Naive thymus-derived CD4-positive, alpha-beta T cell (primary cell): ENCODE data around the gene CKS2. TPM values are rescaled to one million over a fixed set of nuclear protein-coding genes. Genes with fewer than 3 reads are reported as not detected.

Experiments
- ATAC-seq: fragments of 150-1000 bp; cut with Tn5 transposase; 2 replicates; pipeline ENCODE4 v1.10.0; 2021; ENCODE audit warnings: mild to moderate bottlenecking, moderate library complexity
- CTCF ChIA-PET: fragments of 350-600 bp; sonication (Branson Sonifier 250); formaldehyde crosslinking; loops from one replicate; lab custom pipeline; 2021; ENCODE audit warnings: antibody characterized with exemption; lab: Charles Lee
- POLR2A ChIA-PET: fragments of 350-600 bp; sonication (Branson Sonifier 250); formaldehyde crosslinking; loops from one replicate; lab custom pipeline; 2021; ENCODE audit warnings: antibody characterized with exemption, inconsistent platforms; lab: Charles Lee
- DNase-seq, 9 donors: peaks; one replicate each; pipeline versions ENCODE4 v3.0.0 to v3.0.0-alpha.2; 2020 to 2022; ENCODE audit warnings: mixed read lengths in 1 of 9
- H3K27ac ChIP-seq: one replicate; pipeline ENCODE4 v1.7.0; 2013; ENCODE audit warnings: mild to moderate bottlenecking, low read depth, low read length, moderate library complexity
- H3K27me3 ChIP-seq, 2 donors: one replicate each; pipeline ENCODE4 v1.7.0; 2013; ENCODE audit warnings: low read length in 2 of 2, mild to moderate bottlenecking in 2 of 2, moderate library complexity in 2 of 2; ENCODE audit not compliant: control insufficient read depth in 2 of 2, insufficient read depth in 2 of 2
- H3K36me3 ChIP-seq, 3 experiments: 1 replicate in 2 of 3; 2 replicates in 1 of 3; pipeline ENCODE4 v1.7.0; 2013; ENCODE audit warnings: low read length in 3 of 3, mild to moderate bottlenecking in 3 of 3, moderate library complexity in 1 of 3; ENCODE audit not compliant: insufficient read depth in 3 of 3, control insufficient read depth in 2 of 3
- H3K4me1 ChIP-seq, 2 donors: one replicate each; pipeline ENCODE4 v1.7.0; 2013; ENCODE audit warnings: low read length in 2 of 2, mild to moderate bottlenecking in 2 of 2, moderate library complexity in 1 of 2; ENCODE audit not compliant: control insufficient read depth in 2 of 2, insufficient read depth in 2 of 2
- H3K4me3 ChIP-seq: 2 replicates; pipeline ENCODE4 v1.7.0; 2013; ENCODE audit warnings: mild to moderate bottlenecking, low read length
- H3K9me3 ChIP-seq, 3 experiments: 1 replicate in 2 of 3; 2 replicates in 1 of 3; pipeline ENCODE4 v1.7.0; 2013; ENCODE audit warnings: low read length in 3 of 3; ENCODE audit not compliant: control insufficient read depth in 2 of 3
- H3K27ac Mint-ChIP-seq, 9 donors: one replicate each; pipeline ENCODE4 v1.8.0; 2020 to 2022; ENCODE audit warnings: mixed read lengths in 9 of 9, mild to moderate bottlenecking in 8 of 9, moderate library complexity in 5 of 9, inconsistent platforms in 2 of 9
- H3K27me3 Mint-ChIP-seq, 5 donors: one replicate each; pipeline ENCODE4 v1.8.0; 2021 to 2022; ENCODE audit warnings: mixed read lengths in 5 of 5, mild to moderate bottlenecking in 1 of 5
- H3K36me3 Mint-ChIP-seq, 5 donors: one replicate each; pipeline ENCODE4 v1.8.0; 2020 to 2022; ENCODE audit warnings: mixed read lengths in 5 of 5, mild to moderate bottlenecking in 3 of 5, inconsistent platforms in 1 of 5
- H3K4me1 Mint-ChIP-seq, 7 donors: one replicate each; pipeline ENCODE4 v1.8.0; 2020 to 2022; ENCODE audit warnings: mixed read lengths in 7 of 7, mild to moderate bottlenecking in 3 of 7, inconsistent platforms in 1 of 7
- H3K4me3 Mint-ChIP-seq, 10 donors: one replicate each; pipeline ENCODE4 v1.8.0; 2020 to 2022; ENCODE audit warnings: mild to moderate bottlenecking in 10 of 10, mixed read lengths in 10 of 10, moderate library complexity in 6 of 10, inconsistent platforms in 2 of 10
- H3K9me3 Mint-ChIP-seq, 11 donors: one replicate each; pipeline ENCODE4 v1.8.0; 2020 to 2022; ENCODE audit warnings: mixed read lengths in 11 of 11, mild to moderate bottlenecking in 4 of 11, inconsistent platforms in 1 of 11, moderate library complexity in 1 of 11
- intact Hi-C, 2 donors: fragments of 100-400 bp; cut with micrococcal nuclease; formaldehyde crosslinking; loops; one replicate each; pipeline ENCODE4 v1.15.1; 2023
- polyA plus RNA-seq, 2 donors: library from polyadenylated mRNA; unstranded; fragments of 300-500 nt; fragmentation: Illumina TruSeq; gene quantifications; one replicate each; pipeline ENCODE4 v1.2.3, GENCODE V29; 2021
- total RNA-seq, 6 experiments: library from RNA in 5 of 6; stranded (reverse) in 5 of 6; gene quantifications; 1 replicate in 5 of 6; 2 replicates in 1 of 6; pipeline ENCODE4 v1.2.3 and lab custom pipeline; 2021 to 2026

Gene CKS2
- total and polyA plus RNA-seq, 7 experiments from 2014 or later: 5.2 to 121 (median 8.0) TPM

- peaks cover 0 to 14% (median 0%) of the 10 kb centered on the region in 3 experiments for H3K36me3 ChIP-seq
- no peaks in the 10 kb centered on the region for H3K27me3 Mint-ChIP-seq
- H3K36me3 Mint-ChIP-seq: peaks cover 4 to 41% (median 17%) of the 10 kb centered on the region in 5 donors
- no peaks in the 10 kb centered on the region for H3K9me3 ChIP-seq
- no peak for ATAC-seq
- peak overlapping the region; percentile 99 for H3K27ac ChIP-seq
- peaks cover 26 to 39% of the 10 kb centered on the region in 2 donors for H3K4me1 ChIP-seq
- POLR2A ChIA-PET: interaction anchor here (1.0 to 1.6 kb wide), 7 partner anchors 9 to 229 kb away, joined by 3 to 7 read pairs (median 5); no protein-coding TSS in a partner anchor
- H3K4me3 Mint-ChIP-seq: peak overlapping the region; percentile 83 to 96 (median 92)
- no peaks in the 10 kb centered on the region for H3K9me3 Mint-ChIP-seq
- no peak for DNase-seq
- intact Hi-C loops: loop anchor here (1.0 to 10.0 kb wide), 14 partner anchors 20 to 1344 kb away; partner anchors contain the start of genes GADD45G (in 2 of the 2), SEMA4D (in 2 of the 2), CDK20 (in 1 of the 2) and SPIN1 (in 1 of the 2)
- peaks cover 27 to 68% (median 63%) of the 10 kb centered on the region in 7 donors for H3K4me1 Mint-ChIP-seq
- no peaks in the 10 kb centered on the region for H3K27me3 ChIP-seq
- H3K27ac Mint-ChIP-seq: peak overlapping the region; percentile 92 to 99 (median 98)
- CTCF ChIA-PET: no interaction called here
- H3K4me3 ChIP-seq: peak overlapping the region; percentile 78
Measured at GRCh38 chr9:89319015-89319905, 8.3 kb downstream of the CKS2 start.

- H3K36me3 ChIP-seq: peaks cover 5 to 33% (median 12%) of the 10 kb centered on the region in 3 experiments
- Mint-ChIP-seq H3K4me3 (peak overlapping the region in 4 of 10 donors; percentile 30 to 89 (median 57)), H3K27ac (peak overlapping the region in 6 of 9 donors; percentile 17 to 91 (median 41)), H3K4me1 (peaks cover 32 to 74% (median 69%) of the 10 kb centered on the region in 7 donors), H3K27me3 (no peaks in the 10 kb centered on the region), H3K9me3 (no peaks in the 10 kb centered on the region), H3K36me3 (peaks cover 4 to 27% (median 19%) of the 10 kb centered on the region in 5 donors)
- no peak overlapping the region for H3K4me3 ChIP-seq
- peaks cover 20 to 30% of the 10 kb centered on the region in 2 donors for H3K4me1 ChIP-seq
- ChIA-PET CTCF (no interaction called here), POLR2A (no interaction called here)
- no peak for ATAC-seq
- H3K27me3 ChIP-seq: no peaks in the 10 kb centered on the region
- no peaks in the 10 kb centered on the region for H3K9me3 ChIP-seq
- intact Hi-C loops: no loop called here
- DNase-seq: no peak
- H3K27ac ChIP-seq: peak overlapping the region; percentile 7
Measured at GRCh38 chr9:89323390-89323789, 12.4 kb downstream of the CKS2 start.

DNA sequence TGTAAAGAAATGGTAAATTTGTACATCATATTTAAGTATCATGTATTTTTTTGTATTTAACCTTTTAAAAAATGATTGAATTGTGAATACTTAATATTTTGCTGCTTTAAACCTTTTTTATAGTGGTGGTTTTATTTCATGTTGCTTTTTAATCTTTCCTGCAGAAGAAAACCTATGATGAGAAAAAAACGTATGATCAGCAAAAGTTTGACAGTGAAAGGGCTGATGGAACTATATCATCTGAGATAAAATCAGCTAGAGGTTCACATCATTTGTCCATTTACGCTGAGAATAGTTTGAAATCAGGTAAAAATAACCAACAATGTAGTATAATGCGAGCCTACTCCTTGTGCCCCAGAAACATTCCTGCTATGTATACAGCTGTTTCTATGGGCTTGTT is 14.7 kb downstream of the CKS2 start:
- intact Hi-C loops: loop anchor here in 1 of 2 donors (2.0 kb wide), 1 partner anchor 15 kb away; no protein-coding TSS in a partner anchor
- Histone ChIP-seq H3K4me1 (peaks cover 5 to 13% of the 10 kb centered on the region in 2 donors), H3K27ac (no peak overlapping the region), H3K27me3 (no peaks in the 10 kb centered on the region), H3K9me3 (no peaks in the 10 kb centered on the region), H3K4me3 (no peak overlapping the region), H3K36me3 (peaks cover 21 to 49% (median 28%) of the 10 kb centered on the region in 3 experiments)
- Mint-ChIP-seq H3K4me1 (peaks cover 25 to 56% (median 51%) of the 10 kb centered on the region in 7 donors), H3K9me3 (no peaks in the 10 kb centered on the region), H3K27ac (no peak overlapping the region), H3K36me3 (peaks cover 10 to 35% (median 20%) of the 10 kb centered on the region in 5 donors), H3K4me3 (no peak overlapping the region), H3K27me3 (no peaks in the 10 kb centered on the region)
- CTCF ChIA-PET: interaction anchor here (2.0 kb wide), 1 partner anchor 223 kb away, joined by 6 read pairs; no protein-coding TSS in a partner anchor
- no peak for DNase-seq
- no peak for ATAC-seq
- POLR2A ChIA-PET: no interaction called here

DNA sequence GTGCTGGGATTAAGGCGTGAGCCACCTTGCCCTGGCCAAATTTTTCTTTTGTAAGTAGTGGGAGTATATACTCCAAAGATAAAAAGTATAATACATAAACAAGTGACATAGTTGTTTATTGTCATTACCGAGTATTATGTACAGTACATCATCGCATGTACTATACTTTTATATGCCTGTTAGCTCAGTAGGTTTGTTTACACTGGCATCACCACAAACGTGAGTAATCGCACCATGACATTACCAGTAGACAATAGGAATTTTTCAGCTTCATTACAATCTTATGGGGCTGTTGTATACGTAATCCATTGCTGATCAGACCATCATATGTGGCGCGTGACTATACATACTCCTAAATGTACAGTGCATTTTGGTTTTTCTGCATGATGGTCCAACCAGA is 17.1 kb downstream of the CKS2 start:
- Mint-ChIP-seq H3K27ac (no peak overlapping the region), H3K4me3 (no peak overlapping the region), H3K4me1 (peaks cover 12 to 38% (median 28%) of the 10 kb centered on the region in 7 donors), H3K9me3 (peaks cover 0 to 2% (median 0%) of the 10 kb centered on the region in 11 donors), H3K27me3 (no peaks in the 10 kb centered on the region), H3K36me3 (peaks cover 7 to 30% (median 16%) of the 10 kb centered on the region in 5 donors)
- DNase-seq (no peak), ATAC-seq (no peak)
- Histone ChIP-seq H3K4me1 (peaks cover 4 to 5% of the 10 kb centered on the region in 2 donors), H3K27ac (no peak overlapping the region), H3K9me3 (no peaks in the 10 kb centered on the region), H3K27me3 (no peaks in the 10 kb centered on the region), H3K4me3 (no peak overlapping the region), H3K36me3 (peaks cover 31 to 70% (median 34%) of the 10 kb centered on the region in 3 experiments)
- intact Hi-C loops: no loop called here
- ChIA-PET CTCF (no interaction called here), POLR2A (no interaction called here)

DNA sequence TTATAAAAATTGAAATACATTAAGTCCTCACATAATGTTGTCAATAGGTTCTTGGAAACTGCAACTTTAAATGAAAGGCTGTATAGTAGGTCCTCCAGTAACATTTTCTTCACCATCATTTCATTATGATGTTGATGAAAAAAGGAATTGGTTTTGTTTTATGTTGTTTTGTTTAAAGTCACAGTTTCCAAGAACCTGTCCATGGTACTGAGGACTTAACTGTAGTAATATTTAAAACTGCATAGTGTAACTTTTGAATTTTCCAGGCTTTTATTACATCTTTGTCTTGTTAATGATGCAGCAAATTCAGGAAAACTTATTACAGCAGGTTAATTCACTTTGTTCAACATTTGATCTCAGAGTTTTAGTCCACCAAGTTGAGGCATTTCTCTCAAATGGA is 18.9 kb downstream of the CKS2 start:
- no peaks in the 10 kb centered on the region for H3K9me3 ChIP-seq
- no peaks in the 10 kb centered on the region for H3K27me3 Mint-ChIP-seq
- ChIA-PET CTCF (no interaction called here), POLR2A (no interaction called here)
- no peak overlapping the region for H3K27ac ChIP-seq
- no peak overlapping the region for H3K4me3 Mint-ChIP-seq
- intact Hi-C loops: no loop called here
- H3K4me3 ChIP-seq: no peak overlapping the region
- H3K27ac Mint-ChIP-seq: peak overlapping the region in 1 of 9 donors; percentile 24
- ATAC-seq: no peak
- H3K9me3 Mint-ChIP-seq: peaks cover 0 to 2% (median 0%) of the 10 kb centered on the region in 11 donors
- H3K36me3 Mint-ChIP-seq: peaks cover 12 to 42% (median 26%) of the 10 kb centered on the region in 5 donors
- H3K36me3 ChIP-seq: peaks cover 39 to 82% (median 42%) of the 10 kb centered on the region in 3 experiments
- H3K27me3 ChIP-seq: no peaks in the 10 kb centered on the region
- peaks cover 2 to 20% (median 14%) of the 10 kb centered on the region in 7 donors for H3K4me1 Mint-ChIP-seq
- H3K4me1 ChIP-seq: no peaks in the 10 kb centered on the region
- DNase-seq: no peak

- no peaks in the 10 kb centered on the region for H3K4me1 ChIP-seq
Measured at GRCh38 chr9:89330513-89330912, 19.5 kb downstream of the CKS2 start.

More at GRCh38 chr9:89330513-89330912, 19.5 kb downstream of the CKS2 start:
- CTCF ChIA-PET: no interaction called here
- no peak for ATAC-seq
- peaks cover 0 to 2% (median 0%) of the 10 kb centered on the region in 11 donors for H3K9me3 Mint-ChIP-seq
- no peaks in the 10 kb centered on the region for H3K27me3 Mint-ChIP-seq
- peaks cover 39 to 87% (median 46%) of the 10 kb centered on the region in 3 experiments for H3K36me3 ChIP-seq
- H3K27ac Mint-ChIP-seq: no peak overlapping the region
- no peaks in the 10 kb centered on the region for H3K27me3 ChIP-seq
- H3K4me1 Mint-ChIP-seq: peaks cover 2 to 14% (median 8%) of the 10 kb centered on the region in 7 donors
- no peaks in the 10 kb centered on the region for H3K9me3 ChIP-seq
- no peak overlapping the region for H3K4me3 Mint-ChIP-seq
- peaks cover 12 to 45% (median 26%) of the 10 kb centered on the region in 5 donors for H3K36me3 Mint-ChIP-seq
- no peak overlapping the region for H3K27ac ChIP-seq
- intact Hi-C loops: no loop called here
- no peak for DNase-seq
- H3K4me3 ChIP-seq: no peak overlapping the region
- POLR2A ChIA-PET: no interaction called here
